IMR-90 (cell line): Measurements from ENCODE around the gene AMOTL1. TPM values are rescaled to one million over a fixed set of nuclear protein-coding genes. Genes with fewer than 3 reads are reported as not detected.
A peak's percentile ranks its signal among the peaks of the same experiment; 100 is the strongest.

ENCODE experiments used
- ATAC-seq: fragments of 200-7000 bp; cut with Tn5 transposase; 2 replicates; pipeline ENCODE4 v1.9.1; 2020; ENCODE audit warnings: low read depth, mild to moderate bottlenecking, moderate library complexity
- BruUV-seq: library from RNA; stranded (reverse); fragments of 400-500 nt; replicated peaks from 2 replicates; lab custom pipeline; 2021; lab: Mats Ljungman, UMichigan
- CTCF ChIA-PET: fragments of 300-600 bp; formaldehyde crosslinking; extraction: SDS; loops from one replicate; lab custom pipeline; 2021; ENCODE audit warnings: antibody characterized with exemption; lab: Yijun Ruan, JAX
- POLR2A ChIA-PET: fragments of 300-600 bp; sonication (Branson Sonifier 250); formaldehyde crosslinking; loops from one replicate; lab custom pipeline; 2022; ENCODE audit warnings: antibody characterized with exemption; ENCODE audit not compliant: unreplicated experiment; lab: Charles Lee
- DNase-seq: peaks from one replicate; pipeline ENCODE4 v3.0.0; 2013
- H2AFZ ChIP-seq: replicated peaks from 2 replicates; pipeline ENCODE3; 2013; ENCODE audit warnings: low read length, mild to moderate bottlenecking; ENCODE audit not compliant: poor library complexity
- H2AK5ac ChIP-seq: 2 replicates; pipeline ENCODE4 v1.6.1; 2013; ENCODE audit warnings: low read depth, low read length, inconsistent platforms
- H2AK9ac ChIP-seq: replicated peaks from 2 replicates; pipeline ENCODE3; 2013; ENCODE audit warnings: mild to moderate bottlenecking, low read depth, low read length, moderate library complexity; ENCODE audit not compliant: poor library complexity
- H2BK120ac ChIP-seq: 2 replicates; pipeline ENCODE4 v1.6.1; 2013; ENCODE audit warnings: low read depth, low read length, inconsistent platforms
- H2BK15ac ChIP-seq: 3 replicates; pipeline ENCODE4 v1.6.1; 2013; ENCODE audit warnings: low read depth, low read length, inconsistent platforms
- H2BK20ac ChIP-seq: 2 replicates; pipeline ENCODE4 v1.6.1; 2013; ENCODE audit warnings: low read depth, mild to moderate bottlenecking, inconsistent platforms, low read length, moderate library complexity
- H2BK5ac ChIP-seq: 2 replicates; pipeline ENCODE4 v1.6.1; 2013; ENCODE audit warnings: mild to moderate bottlenecking, low read depth, low read length, inconsistent platforms; ENCODE audit not compliant: poor library complexity, severe bottlenecking
- H3K14ac ChIP-seq: replicated peaks from 2 replicates; pipeline ENCODE4 v1.6.1; 2013; ENCODE audit warnings: low read depth, low read length, inconsistent platforms
- H3K18ac ChIP-seq: 2 replicates; pipeline ENCODE4 v1.6.1; 2013; ENCODE audit warnings: low read depth, low read length, control low read depth
- H3K23ac ChIP-seq: 2 replicates; pipeline ENCODE4 v1.6.1; 2013; ENCODE audit warnings: low read depth, low read length, inconsistent platforms
- H3K27ac ChIP-seq: 2 replicates; pipeline ENCODE4 v1.5.1; 2013; ENCODE audit warnings: mild to moderate bottlenecking, control low read depth, low read length; ENCODE audit not compliant: insufficient read depth
- H3K27me3 ChIP-seq: 2 replicates; pipeline ENCODE4 v1.6.1; 2013; ENCODE audit warnings: low read length; ENCODE audit not compliant: control insufficient read depth, insufficient read depth
- H3K36me3 ChIP-seq: 2 replicates; pipeline ENCODE4 v1.6.1; 2013; ENCODE audit warnings: low read length, mixed read lengths; ENCODE audit not compliant: control insufficient read depth, insufficient read depth
- H3K4ac ChIP-seq: 2 replicates; pipeline ENCODE4 v1.6.1; 2013; ENCODE audit warnings: low read depth, low read length, inconsistent platforms
- H3K4me1 ChIP-seq: 2 replicates; pipeline ENCODE4 v1.6.1; 2013; ENCODE audit warnings: low read length, mixed read lengths; ENCODE audit not compliant: control insufficient read depth, insufficient read depth
- H3K4me2 ChIP-seq: 2 replicates; pipeline ENCODE4 v1.6.1; 2013; ENCODE audit warnings: low read depth, mild to moderate bottlenecking, control low read depth, low read length, moderate library complexity
- H3K4me3 ChIP-seq: 2 replicates; pipeline ENCODE4 v1.5.1; 2013; ENCODE audit warnings: low read depth, mild to moderate bottlenecking, control low read depth, low read length, moderate library complexity; ENCODE audit not compliant: insufficient read depth
- H3K56ac ChIP-seq: 2 replicates; pipeline ENCODE4 v1.6.1; 2013; ENCODE audit warnings: low read length, inconsistent platforms; ENCODE audit not compliant: insufficient read depth; ENCODE audit errors: extremely low read depth
- H3K79me1 ChIP-seq, 2 experiments: 2 replicates each; pipeline ENCODE4 v1.6.1; 2013; ENCODE audit warnings: low read length in 2 of 2, inconsistent platforms in 1 of 2, low read depth in 1 of 2
- H3K9ac ChIP-seq: 2 replicates; pipeline ENCODE4 v1.6.1; 2013; ENCODE audit warnings: low read depth, low read length, control low read depth
- H3K9me1 ChIP-seq: 2 replicates; pipeline ENCODE4 v1.6.1; 2013; ENCODE audit warnings: low read length, inconsistent platforms; ENCODE audit not compliant: insufficient read depth
- H3K9me3 ChIP-seq: 2 replicates; pipeline ENCODE4 v1.6.1; 2013; ENCODE audit warnings: low read length; ENCODE audit not compliant: control insufficient read depth, insufficient read depth
- H4K20me1 ChIP-seq: 2 replicates; pipeline ENCODE4 v1.6.1; 2013; ENCODE audit warnings: low read length, inconsistent platforms; ENCODE audit not compliant: insufficient read depth
- H4K5ac ChIP-seq: 2 replicates; pipeline ENCODE4 v1.6.1; 2013; ENCODE audit warnings: mild to moderate bottlenecking, low read depth, low read length, control low read depth
- H4K8ac ChIP-seq, 2 experiments: 2 replicates each; pipeline ENCODE4 v1.6.1; 2013; ENCODE audit warnings: low read depth in 2 of 2, low read length in 2 of 2, control low read depth in 1 of 2, inconsistent platforms in 1 of 2
- H4K91ac ChIP-seq: 2 replicates; pipeline ENCODE4 v1.6.1; 2013; ENCODE audit warnings: low read depth, low read length, inconsistent platforms; ENCODE audit not compliant: insufficient read depth
- MAZ ChIP-seq: IDR thresholded peaks from 2 replicates; pipeline ENCODE4 v1.6.1; 2012; ENCODE audit warnings: low read depth, mild to moderate bottlenecking, low read length, improper control_type of control experiment, moderate library complexity, borderline replicate concordance
- MXI1 ChIP-seq: IDR thresholded peaks from 2 replicates; pipeline ENCODE4 v1.6.1; 2012; ENCODE audit warnings: low read depth, mild to moderate bottlenecking, low read length, moderate library complexity, borderline replicate concordance
- dilution Hi-C: fragments of 300-500 bp; cut with HindIII; formaldehyde crosslinking; loops from one replicate; pipeline ENCODE4 v1.14.3; 2018; ENCODE audit warnings: low sequenced_read_pairs; ENCODE audit not compliant: unreplicated experiment
- in situ Hi-C: fragments of 300-500 bp; cut with MboI; formaldehyde crosslinking; loops from 3 replicates; pipeline ENCODE4 v1.14.3; 2019; ENCODE audit warnings: low sequenced_read_pairs, inconsistent platforms, mixed read lengths
- intact Hi-C: fragments of 100-400 bp; cut with micrococcal nuclease; formaldehyde crosslinking; loops from 2 replicates; pipeline ENCODE4 v1.10.0; 2022
- polyA plus RNA-seq, 3 experiments: library from polyadenylated mRNA; depleted of rRNA; stranded (reverse); fragments of >200 nt; gene quantifications; 2 replicates each; pipeline ENCODE4 v1.2.3, GENCODE V29; 2012; ENCODE audit warnings: low replicate concordance in 1 of 3
- total RNA-seq: library from RNA; depleted of rRNA; stranded (reverse); fragments of >200 nt; gene quantifications from 2 replicates; pipeline ENCODE4 v1.2.3, GENCODE V29; 2012

AMOTL1 gene
- total and polyA plus RNA-seq, 2 of the 4 experiments (the other 2 are of a cell fraction) = 18.6 to 49.5 TPM

GRCh38 chr11:94747146-94747545 lies 21.0 kb upstream of the AMOTL1 start:
- no peak overlapping the region for H3K18ac ChIP-seq
- no peak overlapping the region for H2BK15ac ChIP-seq
- H3K27me3 ChIP-seq = no peaks in the 10 kb centered on the region
- ChIA-PET CTCF (interaction anchor here (2.3 kb wide), 1 partner anchor 123 kb away, joined by 5 read pairs; no protein-coding TSS in a partner anchor), POLR2A (no interaction called here)
- DNase-seq (no peak), ATAC-seq (peak; percentile 74)
- H3K9me3 ChIP-seq = no peaks in the 10 kb centered on the region
- H4K8ac ChIP-seq = no peak overlapping the region
- H2BK5ac ChIP-seq = no peak overlapping the region
- H4K5ac ChIP-seq = no peak overlapping the region
- in situ Hi-C loops (no loop called here), dilution Hi-C loops (no loop called here), intact Hi-C loops (no loop called here)
- no peak overlapping the region for H2AK5ac ChIP-seq
- no peak overlapping the region for H2BK120ac ChIP-seq
- peaks cover 11% of the 10 kb centered on the region for H3K4me1 ChIP-seq
- TF ChIP-seq MXI1 = no peak
- no peak for TF ChIP-seq MAZ
- no peak overlapping the region for H3K9ac ChIP-seq
- no peak overlapping the region for H3K4me3 ChIP-seq
- no TSS peak for BruUV-seq
- no peak overlapping the region for H4K91ac ChIP-seq
- H3K4me2 ChIP-seq = no peak overlapping the region
- no peak overlapping the region for H2BK20ac ChIP-seq
- H3K4ac ChIP-seq = no peak overlapping the region; the same call in 1 of the 2 replicates
- no peak overlapping the region for H3K14ac ChIP-seq
- peaks cover 8% of the 10 kb centered on the region for H3K9me1 ChIP-seq
- no peaks in the 10 kb centered on the region for H3K79me1 ChIP-seq
- no peak overlapping the region for H2AK9ac ChIP-seq
- H3K27ac ChIP-seq = no peak overlapping the region
- no peaks in the 10 kb centered on the region for H4K20me1 ChIP-seq
- H3K56ac ChIP-seq = no peak overlapping the region
- no peaks in the 10 kb centered on the region for H3K36me3 ChIP-seq
- no peak overlapping the region for H2AFZ ChIP-seq
- no peak overlapping the region for H3K23ac ChIP-seq
